ENCODE results near the gene CHD6. TPM values are rescaled to one million over a fixed set of nuclear protein-coding genes. Genes with fewer than 3 reads are reported as not detected.

The CHD6 gene
- total and polyA plus RNA-seq, 2 experiments from 2014 or later: 41.0 to 158 TPM

- Histone ChIP-seq H3K79me2 (replicated peaks; ENCODE audit: insufficient read depth) (peaks cover 75% of the 10 kb centered on the region), H3K4me1 (ENCODE audit: insufficient read depth) (peaks cover 51% of the 10 kb centered on the region), H2AFZ (no peak overlapping the region), H3K4me3 (peak overlapping the region; percentile 4), H3F3A (replicated peaks; ENCODE audit: low read depth) (no peaks in the 10 kb centered on the region), H4K20me1 (replicated peaks; ENCODE audit: insufficient read depth) (peaks cover 42% of the 10 kb centered on the region), H3K9me2 (ENCODE audit: insufficient read depth) (no peaks in the 10 kb centered on the region), H3K36me3 (ENCODE audit: insufficient read depth) (no peaks in the 10 kb centered on the region), H3K27ac (ENCODE audit: low read depth) (0 out of 2 replicates have a peak overlapping the region, but pooled peaks have one; percentile 2), H3K27me3 (ENCODE audit: insufficient read depth) (no peaks in the 10 kb centered on the region), H3K4me2 (peak overlapping the region; percentile 45)
- no peaks in the 10 kb centered on the region for H3K9me3 Mint-ChIP-seq
- no peak overlapping the region; the same call in 1 of the 2 replicates for H3K27ac Mint-ChIP-seq
- DNase-seq (ENCODE audit: low spot score) (no peak), ATAC-seq (no peak)
- H3K36me3 Mint-ChIP-seq (ENCODE audit: low read depth): no peaks in the 10 kb centered on the region
- H3K27me3 Mint-ChIP-seq (ENCODE audit: insufficient read depth, low read depth, poor library complexity): peaks cover 7% of the 10 kb centered on the region
- peaks cover 58% of the 10 kb centered on the region for H3K4me1 Mint-ChIP-seq
- TF ChIP-seq EZH2 (IDR thresholded peaks at IDR 0.05; ENCODE audit: low read depth, unreplicated experiment) (no peak), ZNF114 (CRISPR knock-in tag; IDR thresholded peaks at IDR 0.05) (no peak), CREB1 (CRISPR knock-in tag; IDR thresholded peaks at IDR 0.05; ENCODE audit: low read depth) (no peak), ZNF462 (CRISPR knock-in tag; IDR thresholded peaks at IDR 0.05) (no peak), ZNF331 (CRISPR knock-in tag; IDR thresholded peaks at IDR 0.05; ENCODE audit: low read depth) (no peak), POLR2AphosphoS5 (IDR thresholded peaks at IDR 0.05; ENCODE audit: low read depth) (no peak), ETS1 (IDR thresholded peaks at IDR 0.05) (no peak), STAT1 (IDR thresholded peaks at IDR 0.05; ENCODE audit: unreplicated experiment) (no peak), CTCF (conservative IDR thresholded peaks at IDR 0.05; ENCODE audit: low read depth in 2 of 2) (no peak), NANOG (IDR thresholded peaks at IDR 0.05; ENCODE audit: borderline replicate concordance) (no peak), JUNB (IDR thresholded peaks at IDR 0.05; ENCODE audit: unreplicated experiment) (no peak), EZH2phosphoT487 (IDR thresholded peaks at IDR 0.05; ENCODE audit: unreplicated experiment) (no peak), REST (IDR thresholded peaks at IDR 0.05; ENCODE audit: unreplicated experiment) (no peak)
- peak overlapping the region; percentile 28; the same call in 2 of the 3 replicates for H3K4me3 Mint-ChIP-seq
Measured at GRCh38 chr20:41615110-41615509, 3.1 kb downstream of the CHD6 start.
